Activated naive CD8-positive, alpha-beta T cell treated with anti-CD3 and anti-CD28 coated beads, Interleukin-2, amount 50 U/mL, for 16 hours (primary cell): Measurements from ENCODE around the gene FRMD1.

Experiments used
- DNase-seq: peaks from one replicate; pipeline ENCODE4 v3.0.0-alpha.2; 2020; ENCODE audit warnings: low read depth, low spot score

FRMD1 gene

GRCh38 chr6:168111911-168112310, 32.9 kb upstream of the FRMD1 start:
- no peak for DNase-seq

GRCh38 chr6:168110437-168110836, 31.4 kb upstream of the FRMD1 start:
- DNase-seq = no peak

- DNase-seq = no peak
Measured at GRCh38 chr6:168109171-168109570, 30.2 kb upstream of the FRMD1 start.

GRCh38 chr6:168107191-168107983, 28.4 kb upstream of the FRMD1 start:
- DNase-seq = no peak

- DNase-seq = no peak
Measured at GRCh38 chr6:168106633-168107005, 27.6 kb upstream of the FRMD1 start.

GRCh38 chr6:168105813-168106632, 27.0 kb upstream of the FRMD1 start:
- DNase-seq = no peak

GRCh38 chr6:168104636-168105035, 25.6 kb upstream of the FRMD1 start:
- no peak for DNase-seq

GRCh38 chr6:168103050-168103830, 24.2 kb upstream of the FRMD1 start:
- no peak for DNase-seq

GRCh38 chr6:168102315-168102985, 23.4 kb upstream of the FRMD1 start:
- no peak for DNase-seq

- DNase-seq = no peak
Measured at GRCh38 chr6:168101590-168102314, 22.7 kb upstream of the FRMD1 start.

GRCh38 chr6:168100803-168101589, 22.0 kb upstream of the FRMD1 start:
- DNase-seq = no peak

GRCh38 chr6:168100011-168100802, 21.2 kb upstream of the FRMD1 start:
- no peak for DNase-seq

- DNase-seq = no peak
Measured at GRCh38 chr6:168099201-168100010, 20.4 kb upstream of the FRMD1 start.

GRCh38 chr6:168098431-168098861, 19.4 kb upstream of the FRMD1 start:
- no peak for DNase-seq

- no peak for DNase-seq
Measured at GRCh38 chr6:168097621-168098430, 18.8 kb upstream of the FRMD1 start.

- no peak for DNase-seq
Measured at GRCh38 chr6:168097221-168097620, 18.2 kb upstream of the FRMD1 start.

- DNase-seq = no peak
Measured at GRCh38 chr6:168096271-168096764, 17.3 kb upstream of the FRMD1 start.
